HepG2 (cell line): ENCODE data around the gene PRKN.

Experiments used
- BCL3 ChIP-seq: sonication (generic); formaldehyde crosslinking; IDR thresholded peaks from 2 replicates; pipeline ENCODE4 v1.5.1; 2020; ENCODE audit warnings: mild to moderate bottlenecking, missing genetic modification reagents, moderate library complexity
- EP300 ChIP-seq, 3 experiments: sonication (generic) in 1 of 3; formaldehyde crosslinking in 1 of 3; IDR thresholded peaks; 2 replicates each; pipeline versions ENCODE4 v1.5.1 to v1.6.1; 2011 to 2020; ENCODE audit warnings: low read depth in 2 of 3, low read length in 2 of 3, borderline replicate concordance in 1 of 3, improper control_type of control experiment in 1 of 3, mild to moderate bottlenecking in 1 of 3, missing genetic modification reagents in 1 of 3, moderate library complexity in 1 of 3
- FOXK2 ChIP-seq: fragments of 450-650 bp; IDR thresholded peaks from 2 replicates; pipeline ENCODE4 v1.6.1; 2016
- NFYB ChIP-seq: sonication (generic); formaldehyde crosslinking; IDR thresholded peaks from 2 replicates; pipeline ENCODE4 v1.4.0; 2020; ENCODE audit warnings: missing genetic modification reagents
- NR3C1 ChIP-seq: sonication (generic); formaldehyde crosslinking; IDR thresholded peaks from 2 replicates; pipeline ENCODE4 v1.4.0; 2020; ENCODE audit warnings: missing genetic modification reagents
- REST ChIP-seq, 2 experiments: IDR thresholded peaks; 2 replicates each; pipeline ENCODE4 v1.6.1; 2011 to 2012; ENCODE audit warnings: low read length in 2 of 2, borderline replicate concordance in 1 of 2, low read depth in 1 of 2, mild to moderate bottlenecking in 1 of 2, moderate library complexity in 1 of 2
- RFX5 ChIP-seq: IDR thresholded peaks from 2 replicates; pipeline ENCODE4 v1.6.1; 2011; ENCODE audit warnings: low read depth, low read length, improper control_type of control experiment
- SMC3 ChIP-seq: IDR thresholded peaks from 2 replicates; pipeline ENCODE4 v1.6.1; 2011; ENCODE audit warnings: low read length, improper control_type of control experiment
- SUZ12 ChIP-seq: fragments of 150-350 bp; IDR thresholded peaks from 2 replicates; pipeline ENCODE4 v1.6.1; 2014; ENCODE audit warnings: low read depth, low read length
- ZSCAN30 ChIP-seq: sonication (generic); formaldehyde crosslinking; IDR thresholded peaks from 2 replicates; pipeline ENCODE4 v1.5.0; 2020; ENCODE audit warnings: mild to moderate bottlenecking, missing genetic modification reagents
- ZZZ3 ChIP-seq: sonication (generic); formaldehyde crosslinking; IDR thresholded peaks from 2 replicates; pipeline ENCODE4 v1.4.0; 2020; ENCODE audit warnings: missing genetic modification reagents, mild to moderate bottlenecking, borderline replicate concordance

DNA sequence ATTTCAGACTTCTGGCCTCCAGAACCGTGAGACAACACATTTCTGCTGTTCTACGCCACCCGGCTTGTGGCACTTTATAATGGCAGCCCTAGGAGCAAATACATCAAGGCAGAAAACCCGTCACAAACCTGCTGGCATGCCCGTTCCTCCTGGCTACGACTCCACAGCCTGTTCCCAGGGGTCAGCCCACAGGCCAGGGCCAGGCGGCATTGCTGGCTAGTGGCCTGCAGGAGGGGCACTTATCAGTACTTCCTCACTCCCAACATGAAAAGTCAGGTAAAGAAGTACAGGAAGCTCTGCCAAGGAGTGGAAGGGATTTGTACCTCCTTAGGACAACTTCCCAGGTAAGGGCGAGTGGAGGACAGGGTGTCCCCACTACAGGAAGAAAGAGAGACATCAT lies 1230.6 kb downstream of the PRKN start:
- TF ChIP-seq NFYB (no peak), RFX5 (no peak), BCL3 (CRISPR knock-in tag) (no peak), EP300 (IDR thresholded peaks at IDR 0.05; ENCODE audit: low read depth in 2 of 2, low read length in 2 of 2) (no peak), EP300 (CRISPR knock-in tag; IDR thresholded peaks at IDR 0.05; ENCODE audit: borderline replicate concordance) (no peak), ZZZ3 (CRISPR knock-in tag) (no peak), NR3C1 (no peak), ZSCAN30 (CRISPR knock-in tag) (no peak), SMC3 (no peak), REST (IDR thresholded peaks at IDR 0.05; ENCODE audit: borderline replicate concordance in 1 of 2, low read depth in 1 of 2, low read length in 2 of 2) (no peak), SUZ12 (no peak), FOXK2 (no peak)
